RPMI7951 (cell line): ENCODE measurements around the gene TRPV4. TPM values are rescaled to one million over a fixed set of nuclear protein-coding genes. Genes with fewer than 3 reads are reported as not detected.
A peak's percentile ranks its signal among the peaks of the same experiment; 100 is the strongest.

ENCODE experiments used
- DNase-seq: peaks from one replicate; pipeline ENCODE4 v3.0.0-alpha.2; 2012; ENCODE audit warnings: low read depth
- total RNA-seq: library from RNA; depleted of rRNA; stranded (reverse); fragments of >200 nt; shearing (Covaris generic); gene quantifications from 2 replicates; pipeline ENCODE4 v1.2.3, GENCODE V29; 2014

TRPV4 gene
- total RNA-seq, 1 experiment from 2014 or later: 0.96 TPM

GRCh38 chr12:109828754-109829511 lies 4.3 kb downstream of the TRPV4 start:
- DNase-seq: no peak

GRCh38 chr12:109827566-109828550 lies 5.3 kb downstream of the TRPV4 start:
- peak; percentile 49 for DNase-seq

- DNase-seq: no peak
Observed at GRCh38 chr12:109827080-109827479, 6.1 kb downstream of the TRPV4 start.

GRCh38 chr12:109824731-109825130 lies 8.5 kb downstream of the TRPV4 start:
- no peak for DNase-seq

- peak; percentile 35 for DNase-seq
Observed at GRCh38 chr12:109822951-109823411, 10.2 kb downstream of the TRPV4 start.

GRCh38 chr12:109822416-109822815 lies 10.8 kb downstream of the TRPV4 start:
- DNase-seq: no peak

- DNase-seq: no peak
Observed at GRCh38 chr12:109821968-109822367, 11.2 kb downstream of the TRPV4 start.

GRCh38 chr12:109820816-109821381 lies 12.3 kb downstream of the TRPV4 start:
- DNase-seq: no peak

GRCh38 chr12:109818905-109819500 lies 14.2 kb downstream of the TRPV4 start:
- peak; percentile 78 for DNase-seq

DNA sequence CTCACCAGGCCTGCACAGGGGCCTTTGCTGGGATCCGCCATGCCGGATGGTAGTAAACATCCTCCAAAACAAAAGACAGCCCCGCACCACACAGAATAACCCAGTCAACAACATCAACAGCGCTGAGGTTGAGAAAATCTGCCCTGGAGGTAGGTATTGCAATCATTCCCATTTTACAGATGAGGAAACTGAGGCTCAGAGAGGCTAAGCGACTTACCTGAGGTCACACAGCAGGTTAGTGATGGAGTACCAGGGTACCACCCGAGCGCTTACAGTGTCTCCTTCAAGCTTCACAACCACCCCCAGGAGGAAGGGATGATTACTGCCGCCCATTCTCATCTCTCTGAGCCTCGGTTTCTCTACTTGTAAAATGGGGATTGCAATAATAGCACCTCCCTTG lies 14.9 kb downstream of the TRPV4 start:
- DNase-seq: no peak

DNA sequence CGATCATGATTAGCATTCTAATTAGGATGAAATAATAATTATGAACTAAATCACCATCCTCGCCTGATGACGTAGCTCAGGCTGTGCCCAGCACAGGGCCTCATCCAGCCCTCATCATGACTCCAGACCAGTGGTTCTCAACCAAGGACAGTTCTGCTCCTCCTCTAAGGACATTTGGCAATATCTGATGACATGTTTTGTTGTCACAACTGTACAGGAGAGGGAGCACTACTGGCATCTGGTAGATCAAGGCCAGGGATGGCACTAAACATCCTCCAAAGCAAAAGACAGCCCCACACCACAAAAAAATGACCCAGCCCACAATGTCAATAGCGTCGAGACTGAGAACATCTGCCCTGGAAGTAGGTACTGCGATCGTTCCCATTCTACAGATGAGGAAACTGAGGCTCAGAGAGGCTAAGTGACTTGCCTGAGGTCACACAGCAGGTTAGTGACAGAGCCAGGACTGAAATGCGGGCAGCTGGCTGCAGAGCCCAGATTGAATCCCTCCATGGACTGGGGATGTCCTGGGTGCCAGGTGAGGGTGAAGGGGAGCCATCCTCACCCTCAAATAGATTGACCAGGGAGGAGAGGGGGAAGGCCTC lies 15.5 kb downstream of the TRPV4 start:
- no peak for DNase-seq

DNA sequence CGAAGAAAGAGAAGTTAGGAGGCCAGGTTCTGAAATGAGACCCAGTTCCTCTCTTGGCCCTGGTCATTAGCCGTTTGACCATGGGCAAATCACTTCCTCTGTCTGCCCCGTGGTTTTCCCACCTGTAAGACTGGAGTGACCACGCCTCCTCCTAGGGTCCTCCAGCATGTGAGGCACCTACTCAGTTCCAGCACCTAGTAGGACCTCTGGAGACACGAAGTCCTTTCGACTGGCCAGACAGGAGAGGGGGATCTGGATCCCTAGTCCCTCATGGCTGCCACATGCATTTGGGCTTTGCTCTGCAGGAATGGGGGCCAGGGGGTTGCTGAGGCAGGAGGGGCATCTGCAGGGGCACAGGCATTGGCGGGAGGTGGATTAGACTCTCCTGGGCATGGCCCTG lies 16.3 kb downstream of the TRPV4 start:
- DNase-seq: no peak

GRCh38 chr12:109815757-109816617 lies 17.2 kb downstream of the TRPV4 start:
- no peak for DNase-seq

DNA sequence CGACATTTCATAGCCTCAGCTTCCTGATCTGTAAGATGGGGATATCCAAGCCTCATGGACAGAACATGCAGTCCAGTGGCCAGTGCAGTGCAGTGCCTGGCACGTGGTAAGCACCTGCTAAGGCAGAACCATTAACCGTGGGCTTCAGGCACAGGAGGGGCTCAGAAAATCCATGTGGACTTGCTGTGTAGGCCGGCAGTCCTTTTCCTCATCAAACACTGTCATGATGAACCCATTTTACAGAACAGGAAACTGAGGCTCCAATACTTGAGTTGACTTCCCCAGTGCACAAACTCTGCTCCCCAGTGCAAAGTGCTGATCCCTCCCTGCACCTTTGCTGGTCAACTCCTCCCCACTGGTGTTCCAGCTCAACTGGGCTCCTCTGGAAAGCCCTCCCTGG lies 18.0 kb downstream of the TRPV4 start:
- DNase-seq: no peak

GRCh38 chr12:109814600-109815150 lies 18.5 kb downstream of the TRPV4 start:
- DNase-seq: no peak

GRCh38 chr12:109813810-109814416 lies 19.3 kb downstream of the TRPV4 start:
- DNase-seq: no peak

- DNase-seq: no peak
Observed at GRCh38 chr12:109811624-109811995, 21.6 kb downstream of the TRPV4 start.

DNA sequence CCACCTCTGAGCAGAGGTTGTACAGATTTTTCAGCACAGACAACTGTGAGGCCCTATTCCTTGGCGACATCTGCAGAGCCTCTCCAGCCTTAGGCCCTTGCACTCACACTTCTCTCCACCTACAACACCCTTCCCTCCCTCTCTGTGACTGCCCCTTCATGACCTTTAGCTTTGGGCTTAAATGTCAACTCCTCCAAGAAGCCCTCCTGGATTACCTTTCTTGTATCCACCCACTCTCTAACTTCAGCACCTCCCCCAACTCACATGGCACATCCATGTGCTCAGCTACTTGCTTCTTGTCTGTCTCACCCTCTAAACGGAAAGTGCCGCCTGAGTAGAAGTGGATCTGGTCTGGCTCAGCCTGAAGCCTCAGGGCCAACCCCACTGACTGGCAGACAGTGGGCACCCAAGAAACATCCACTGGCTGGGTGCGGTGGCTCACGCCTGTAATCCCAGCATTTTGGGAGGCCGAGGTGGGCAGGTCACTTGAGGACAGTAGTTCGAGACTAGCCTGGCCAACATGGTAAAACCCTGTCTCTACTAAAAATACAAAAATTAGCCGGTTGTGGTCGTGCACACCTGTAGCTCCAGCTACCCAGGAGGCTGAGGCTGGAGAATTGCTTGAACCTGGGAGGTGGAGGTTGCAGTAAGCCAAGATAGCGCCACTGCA lies 22.1 kb downstream of the TRPV4 start:
- no peak for DNase-seq
